ENCODE measurements around the gene BCL2L13.

Gene BCL2L13

DNA sequence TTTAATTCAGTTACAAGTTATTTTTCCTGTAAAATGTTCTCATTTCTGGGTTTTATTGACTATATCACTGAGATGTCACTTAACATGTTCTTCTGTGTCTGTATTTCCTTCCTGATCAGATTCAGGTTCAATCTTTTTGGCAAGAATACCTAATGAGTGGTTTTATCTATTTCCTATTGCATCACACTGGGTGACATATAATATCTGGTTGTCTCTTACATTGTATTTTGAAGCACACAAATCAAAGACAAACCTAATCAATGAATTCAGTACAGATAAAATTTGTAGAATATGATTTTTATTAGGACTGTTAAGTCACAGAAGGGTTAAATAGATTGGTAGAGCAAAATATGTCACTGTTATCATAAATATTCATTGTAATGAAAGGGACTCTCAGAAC, 60.4 kb downstream of the BCL2L13 start:
- in situ Hi-C loops (cut with MboI; ENCODE audit: low sequenced_read_pairs, unreplicated experiment): loop anchor here (10.0 kb wide), 1 partner anchor 56 kb away; no protein-coding TSS in a partner anchor
- no peak for DNase-seq (ENCODE audit: low spot score)
- TF ChIP-seq CTCF (IDR thresholded peaks at IDR 0.05; ENCODE audit: borderline replicate concordance, control extremely low read depth, extremely low read depth, insufficient read depth, missing control alignments): no peak

GRCh38 chr22:17699696-17700340, 61.3 kb downstream of the BCL2L13 start:
- no peak for DNase-seq (ENCODE audit: low spot score)
- TF ChIP-seq CTCF (IDR thresholded peaks at IDR 0.05; ENCODE audit: borderline replicate concordance, control extremely low read depth, extremely low read depth, insufficient read depth, missing control alignments): no peak
- in situ Hi-C loops (cut with MboI; ENCODE audit: low sequenced_read_pairs, unreplicated experiment): loop anchor here (10.0 kb wide), 1 partner anchor 55 kb away; no protein-coding TSS in a partner anchor

DNA sequence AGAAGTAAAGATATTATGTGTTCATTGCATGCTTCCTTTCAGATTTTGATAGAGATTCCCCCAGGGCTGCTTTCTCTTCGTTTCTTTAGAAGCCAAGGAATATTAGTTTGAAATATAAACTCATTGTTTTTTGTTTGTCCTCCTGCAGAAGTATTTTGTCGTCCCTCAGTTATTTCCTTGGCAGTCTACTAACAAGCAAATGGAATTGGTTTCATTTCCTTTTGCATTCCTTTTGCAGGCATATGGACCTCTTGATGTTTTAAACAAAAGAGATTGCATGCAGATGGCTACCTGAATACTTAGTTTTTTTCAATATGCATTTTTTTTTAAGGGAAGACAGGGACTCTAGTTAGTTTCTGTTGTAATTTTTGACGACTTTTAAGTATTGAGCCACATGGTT, 62.2 kb downstream of the BCL2L13 start:
- DNase-seq (ENCODE audit: low spot score): no peak
- no peak for TF ChIP-seq CTCF (IDR thresholded peaks at IDR 0.05; ENCODE audit: borderline replicate concordance, control extremely low read depth, extremely low read depth, insufficient read depth, missing control alignments)
- in situ Hi-C loops (cut with MboI; ENCODE audit: low sequenced_read_pairs, unreplicated experiment): no loop called here

GRCh38 chr22:17703811-17704210, 65.3 kb downstream of the BCL2L13 start:
- no peak for TF ChIP-seq CTCF (IDR thresholded peaks at IDR 0.05; ENCODE audit: borderline replicate concordance, control extremely low read depth, extremely low read depth, insufficient read depth, missing control alignments)
- in situ Hi-C loops (cut with MboI; ENCODE audit: low sequenced_read_pairs, unreplicated experiment): no loop called here
- DNase-seq (ENCODE audit: low spot score): no peak

DNA sequence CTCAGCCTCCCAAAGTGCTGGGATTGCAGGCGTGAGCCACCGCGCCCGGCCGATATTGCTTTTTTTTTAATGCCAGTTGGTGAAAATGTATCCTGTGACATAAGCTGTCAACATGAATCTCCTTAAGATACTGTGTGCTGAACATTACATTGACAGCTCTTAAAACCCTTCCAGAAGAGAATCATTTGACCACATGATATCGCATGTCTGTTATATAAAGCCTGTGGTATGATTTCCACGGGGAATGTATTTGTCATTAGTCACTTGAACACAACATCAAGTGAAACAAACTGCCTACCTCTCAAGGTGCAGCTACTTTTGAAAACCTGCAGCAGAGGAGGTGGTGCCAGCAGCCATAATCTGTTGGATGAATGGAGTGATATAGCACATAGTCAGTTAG, 67.0 kb downstream of the BCL2L13 start:
- in situ Hi-C loops (cut with MboI; ENCODE audit: low sequenced_read_pairs, unreplicated experiment): no loop called here
- DNase-seq (ENCODE audit: low spot score): no peak
- TF ChIP-seq CTCF (IDR thresholded peaks at IDR 0.05; ENCODE audit: borderline replicate concordance, control extremely low read depth, extremely low read depth, insufficient read depth, missing control alignments): no peak

- TF ChIP-seq CTCF (IDR thresholded peaks at IDR 0.05; ENCODE audit: borderline replicate concordance, control extremely low read depth, extremely low read depth, insufficient read depth, missing control alignments): no peak
- in situ Hi-C loops (cut with MboI; ENCODE audit: low sequenced_read_pairs, unreplicated experiment): no loop called here
- peak; percentile 61 for DNase-seq (ENCODE audit: low spot score)
Observed at GRCh38 chr22:17705951-17706900, 67.7 kb downstream of the BCL2L13 start.
